Large intestine (tissue), 3 donors: ENCODE data around the gene C13orf42. TPM values are rescaled to one million over a fixed set of nuclear protein-coding genes. Genes with fewer than 3 reads are reported as not detected.

Source experiments
- DNase-seq, 2 donors: peaks; one replicate each; pipeline versions ENCODE4 v3.0.0 to v3.0.0-alpha.2; 2013
- H3K27ac ChIP-seq: one replicate; pipeline ENCODE4 v1.5.1; 2013; ENCODE audit warnings: low read length
- H3K27me3 ChIP-seq: 2 replicates; pipeline ENCODE4 v1.6.1; 2013; ENCODE audit warnings: low read length; ENCODE audit not compliant: control insufficient read depth, insufficient read depth
- H3K36me3 ChIP-seq: 2 replicates; pipeline ENCODE4 v1.6.1; 2013; ENCODE audit warnings: low read length; ENCODE audit not compliant: control insufficient read depth, insufficient read depth
- H3K4me1 ChIP-seq: one replicate; pipeline ENCODE4 v1.6.1; 2013; ENCODE audit warnings: low read length; ENCODE audit not compliant: control insufficient read depth, insufficient read depth
- H3K4me3 ChIP-seq: one replicate; pipeline ENCODE4 v1.5.1; 2013; ENCODE audit warnings: low read length
- H3K9me3 ChIP-seq: one replicate; pipeline ENCODE4 v1.6.1; 2013; ENCODE audit warnings: mild to moderate bottlenecking, low read depth, low read length, moderate library complexity; ENCODE audit not compliant: control insufficient read depth
- WGBS: methylation state at CpG from one replicate; pipeline ENCODE4 v1.1.5; 2013; ENCODE audit warnings: low lambda C conversion rate; ENCODE audit not compliant: insufficient coverage; 5-methylcytosine and 5-hydroxymethylcytosine counted together
- polyA plus RNA-seq: library from polyadenylated mRNA; unstranded; fragments of 120-200 nt; gene quantifications from one replicate; pipeline ENCODE4 v1.2.1, GENCODE V29; 2013

Gene C13orf42
- polyA plus RNA-seq, 1 donor, result not detected

GRCh38 chr13:51148952-51149573, 38.0 kb upstream of the C13orf42 start:
- no CpG with 5 or more reads among the region's 4 CpGs for WGBS

GRCh38 chr13:51148223-51148951, 37.3 kb upstream of the C13orf42 start:
- no peaks in the 10 kb centered on the region for H3K9me3 ChIP-seq
- no peak overlapping the region for H3K4me3 ChIP-seq
- no peaks in the 10 kb centered on the region for H3K4me1 ChIP-seq
- no peak for DNase-seq
- H3K27me3 ChIP-seq, result peaks cover 2% of the 10 kb centered on the region
- H3K27ac ChIP-seq, result no peak overlapping the region
- H3K36me3 ChIP-seq, result no peaks in the 10 kb centered on the region
- WGBS, result no CpG with 5 or more reads among the region's 18 CpGs

More at GRCh38 chr13:51148952-51149573, 38.0 kb upstream of the C13orf42 start:
- Histone ChIP-seq H3K9me3 (no peaks in the 10 kb centered on the region), H3K27ac (no peak overlapping the region), H3K36me3 (no peaks in the 10 kb centered on the region), H3K4me1 (no peaks in the 10 kb centered on the region), H3K27me3 (peaks cover 2% of the 10 kb centered on the region), H3K4me3 (no peak overlapping the region)
- peak in 1 of 2 donors; percentile 19 for DNase-seq

- no CpG with 5 or more reads among the region's 7 CpGs for WGBS
- H3K9me3 ChIP-seq, result no peaks in the 10 kb centered on the region
These were observed 36.7 kb upstream of the C13orf42 start for GRCh38 chr13:51147732-51148131.

GRCh38 chr13:51146667-51147066, 35.6 kb upstream of the C13orf42 start:
- H3K36me3 ChIP-seq, result no peaks in the 10 kb centered on the region
- no CpG with 5 or more reads among the region's 1 CpG for WGBS

More at GRCh38 chr13:51147732-51148131, 36.7 kb upstream of the C13orf42 start:
- peaks cover 2% of the 10 kb centered on the region for H3K27me3 ChIP-seq
- no peaks in the 10 kb centered on the region for H3K4me1 ChIP-seq
- H3K4me3 ChIP-seq, result no peak overlapping the region
- no peak for DNase-seq
- no peak overlapping the region for H3K27ac ChIP-seq
- no peaks in the 10 kb centered on the region for H3K36me3 ChIP-seq

GRCh38 chr13:51137250-51137649, 26.2 kb upstream of the C13orf42 start:
- H3K27me3 ChIP-seq, result no peaks in the 10 kb centered on the region
- H3K27ac ChIP-seq, result no peak overlapping the region
- no peak overlapping the region for H3K4me3 ChIP-seq
- no CpG with 5 or more reads among the region's 4 CpGs for WGBS
- DNase-seq, result no peak
- H3K4me1 ChIP-seq, result no peaks in the 10 kb centered on the region
- no peaks in the 10 kb centered on the region for H3K9me3 ChIP-seq
- H3K36me3 ChIP-seq, result no peaks in the 10 kb centered on the region

More at GRCh38 chr13:51146667-51147066, 35.6 kb upstream of the C13orf42 start:
- H3K9me3 ChIP-seq, result no peaks in the 10 kb centered on the region
- no peak overlapping the region for H3K4me3 ChIP-seq
- peaks cover 2% of the 10 kb centered on the region for H3K27me3 ChIP-seq
- no peaks in the 10 kb centered on the region for H3K4me1 ChIP-seq
- no peak for DNase-seq
- H3K27ac ChIP-seq, result no peak overlapping the region

GRCh38 chr13:51136276-51136980, 25.4 kb upstream of the C13orf42 start:
- WGBS, result no CpG with 5 or more reads among the region's 10 CpGs

GRCh38 chr13:51134763-51135365, 23.8 kb upstream of the C13orf42 start:
- Histone ChIP-seq H3K9me3 (no peaks in the 10 kb centered on the region), H3K27ac (no peak overlapping the region), H3K36me3 (no peaks in the 10 kb centered on the region), H3K4me3 (no peak overlapping the region), H3K4me1 (no peaks in the 10 kb centered on the region), H3K27me3 (no peaks in the 10 kb centered on the region)
- DNase-seq, result peak in 1 of 2 donors; percentile 26
- no CpG with 5 or more reads among the region's 8 CpGs for WGBS

More at GRCh38 chr13:51136276-51136980, 25.4 kb upstream of the C13orf42 start:
- no peaks in the 10 kb centered on the region for H3K36me3 ChIP-seq
- H3K27ac ChIP-seq, result no peak overlapping the region
- no peaks in the 10 kb centered on the region for H3K27me3 ChIP-seq
- no peaks in the 10 kb centered on the region for H3K9me3 ChIP-seq
- no peak for DNase-seq
- no peak overlapping the region for H3K4me3 ChIP-seq
- no peaks in the 10 kb centered on the region for H3K4me1 ChIP-seq

- DNase-seq, result no peak
- no CpG with 5 or more reads among the region's 1 CpG for WGBS
- Histone ChIP-seq H3K4me1 (no peaks in the 10 kb centered on the region), H3K9me3 (no peaks in the 10 kb centered on the region), H3K27ac (no peak overlapping the region), H3K4me3 (no peak overlapping the region), H3K36me3 (no peaks in the 10 kb centered on the region), H3K27me3 (no peaks in the 10 kb centered on the region)
These were observed 19.3 kb upstream of the C13orf42 start for GRCh38 chr13:51130348-51130747.

GRCh38 chr13:51125495-51126226, 14.6 kb upstream of the C13orf42 start:
- DNase-seq, result peak; percentile 33 to 42
- H3K27ac ChIP-seq, result no peak overlapping the region
- H3K4me3 ChIP-seq, result no peak overlapping the region
- WGBS, result no CpG with 5 or more reads among the region's 7 CpGs
- H3K4me1 ChIP-seq, result no peaks in the 10 kb centered on the region
- no peaks in the 10 kb centered on the region for H3K9me3 ChIP-seq
- no peaks in the 10 kb centered on the region for H3K36me3 ChIP-seq
- no peaks in the 10 kb centered on the region for H3K27me3 ChIP-seq
